HepG2 (cell line): ENCODE results near the gene REM2. TPM values are rescaled to one million over a fixed set of nuclear protein-coding genes. Genes with fewer than 3 reads are reported as not detected.

Experiments
- BORCS8-MEF2B ChIP-seq: sonication (generic); formaldehyde crosslinking; IDR thresholded peaks from 2 replicates; pipeline ENCODE4 v1.8.0; 2022; ENCODE audit warnings: mild to moderate bottlenecking, missing genetic modification reagents
- CENPX ChIP-seq: sonication (generic); formaldehyde crosslinking; IDR thresholded peaks from 2 replicates; pipeline ENCODE4 v1.9.0; 2021; ENCODE audit warnings: mild to moderate bottlenecking, missing genetic modification reagents, moderate library complexity
- CHD2 ChIP-seq: IDR thresholded peaks from 2 replicates; pipeline ENCODE4 v1.6.1; 2011; ENCODE audit warnings: low read depth, low read length, improper control_type of control experiment
- CHD4 ChIP-seq: fragments of 200-600 bp; sonication (generic); IDR thresholded peaks from 2 replicates; pipeline ENCODE4 v1.7.0; 2017; ENCODE audit warnings: mild to moderate bottlenecking, low read length, borderline replicate concordance
- DMAP1 ChIP-seq: IDR thresholded peaks from 2 replicates; pipeline ENCODE4 v1.6.1; 2016
- HNRNPH1 ChIP-seq: fragments of 200-400 bp; formaldehyde crosslinking; optimal IDR thresholded peaks from 2 replicates; pipeline ENCODE3; 2017; ENCODE audit warnings: mild to moderate bottlenecking, low read depth, low read length
- KLF6 ChIP-seq: IDR thresholded peaks from 2 replicates; pipeline ENCODE4 v1.8.0; 2016; ENCODE audit warnings: missing biosample characterization, missing genetic modification reagents
- MAFK ChIP-seq, 2 experiments: IDR thresholded peaks in 1 of 2; conservative IDR thresholded peaks in 1 of 2; 2 replicates each; pipeline ENCODE4 v1.6.1; 2011; ENCODE audit warnings: improper control_type of control experiment in 2 of 2, low read length in 2 of 2
- MAZ ChIP-seq, 2 experiments: sonication (generic) in 1 of 2; formaldehyde crosslinking in 1 of 2; IDR thresholded peaks; 2 replicates each; pipeline versions ENCODE4 v1.5.0 to v1.6.1; 2012 to 2020; ENCODE audit warnings: low read depth in 2 of 2, mild to moderate bottlenecking in 2 of 2, borderline replicate concordance in 1 of 2, improper control_type of control experiment in 1 of 2, low read length in 1 of 2, missing genetic modification reagents in 1 of 2, moderate library complexity in 1 of 2
- MTF1 ChIP-seq: sonication (generic); formaldehyde crosslinking; IDR thresholded peaks from 2 replicates; pipeline ENCODE4 v1.5.0; 2020; ENCODE audit warnings: missing genetic modification reagents
- NCOR1 ChIP-seq: fragments of 200-600 bp; sonication (generic); IDR thresholded peaks from 2 replicates; pipeline ENCODE4 v1.7.0; 2017; ENCODE audit warnings: antibody characterized with exemption, low read length, borderline replicate concordance
- NFE2L2 ChIP-seq: fragments of 150-350 bp; IDR thresholded peaks from 2 replicates; pipeline ENCODE4 v1.6.1; 2014; ENCODE audit warnings: low read length
- NFIB ChIP-seq: sonication (generic); formaldehyde crosslinking; IDR thresholded peaks from 2 replicates; pipeline ENCODE4 v1.9.0; 2021; ENCODE audit warnings: missing genetic modification reagents, mild to moderate bottlenecking, borderline replicate concordance
- SMAD3 ChIP-seq: sonication (generic); formaldehyde crosslinking; IDR thresholded peaks from 2 replicates; pipeline ENCODE4 v1.4.0; 2020; ENCODE audit warnings: missing genetic modification reagents
- U2AF1 ChIP-seq: fragments of 200-400 bp; formaldehyde crosslinking; optimal IDR thresholded peaks from 2 replicates; pipeline ENCODE3; 2017; ENCODE audit warnings: mild to moderate bottlenecking, low read depth, low read length
- ZFP1 ChIP-seq: IDR thresholded peaks from 2 replicates; pipeline ENCODE4 v1.6.1; 2016
- ZNF329 ChIP-seq: sonication (generic); formaldehyde crosslinking; IDR thresholded peaks from 2 replicates; pipeline ENCODE4 v1.9.0; 2021; ENCODE audit warnings: low read depth, mild to moderate bottlenecking, missing genetic modification reagents
- ZNF33B ChIP-seq: sonication (generic); formaldehyde crosslinking; IDR thresholded peaks from 2 replicates; pipeline ENCODE4 v1.5.1; 2020; ENCODE audit warnings: mild to moderate bottlenecking, missing genetic modification reagents
- ZNF549 ChIP-seq: sonication (generic); formaldehyde crosslinking; IDR thresholded peaks from 2 replicates; pipeline ENCODE4 v1.5.0; 2020; ENCODE audit warnings: missing genetic modification reagents
- ZNF850 ChIP-seq: sonication (generic); formaldehyde crosslinking; conservative IDR thresholded peaks from 2 replicates; pipeline ENCODE4 v1.9.0; 2021; ENCODE audit warnings: mild to moderate bottlenecking, missing genetic modification reagents
- ZSCAN31 ChIP-seq: sonication (generic); formaldehyde crosslinking; IDR thresholded peaks from 2 replicates; pipeline ENCODE4 v1.5.0; 2020; ENCODE audit warnings: low read depth, mild to moderate bottlenecking, missing genetic modification reagents
- polyA plus RNA-seq, 8 experiments: library from polyadenylated mRNA; depleted of rRNA in 3 of 8; stranded (reverse) in 7 of 8; unstranded in 1 of 8; fragments of >200 nt; fragmentation: Illumina TruSeq in 4 of 8; extraction: Trizol in 4 of 8; gene quantifications; 2 replicates each; pipeline versions ENCODE4 v1.2.1 to v1.2.3, GENCODE V29; 2011 to 2016; ENCODE audit warnings: low read depth in 4 of 8, missing spikeins in 1 of 8, mixed read lengths in 1 of 8; ENCODE audit not compliant: insufficient read depth in 1 of 8
- total RNA-seq, 5 experiments: library from RNA; depleted of rRNA; stranded (reverse); fragments of >200 nt; fragmentation: Illumina TruSeq; extraction: Trizol; gene quantifications; 2 replicates each; pipeline ENCODE4 v1.2.3, GENCODE V29; 2016; ENCODE audit warnings: low read depth in 1 of 5
- TF ChIP-seq, protein P1 (sequence below): sonication (generic); formaldehyde crosslinking; IDR thresholded peaks from 2 replicates; pipeline ENCODE4 v1.4.0; 2020; ENCODE audit warnings: mild to moderate bottlenecking, missing genetic modification reagents
- TF ChIP-seq, protein P2 (sequence below): sonication (generic); formaldehyde crosslinking; IDR thresholded peaks from 2 replicates; pipeline ENCODE4 v1.5.1; 2020; ENCODE audit warnings: missing genetic modification reagents, mild to moderate bottlenecking, borderline replicate concordance
- TF ChIP-seq, protein P3 (sequence below): sonication (generic); formaldehyde crosslinking; IDR thresholded peaks from 2 replicates; pipeline ENCODE4 v1.8.0; 2022; ENCODE audit warnings: missing genetic modification reagents, low read depth, mild to moderate bottlenecking, borderline replicate concordance
- TF ChIP-seq, protein P4 (sequence below): sonication (generic); formaldehyde crosslinking; IDR thresholded peaks from 2 replicates; pipeline ENCODE4 v1.4.0; 2020; ENCODE audit warnings: missing genetic modification reagents, borderline replicate concordance

REM2 gene
- total and polyA plus RNA-seq, 2 of the 13 experiments (the other 11 are each of a cell fraction or from before 2014, with no cell fraction given) = 0.20 TPM; not detected in 1

DNA sequence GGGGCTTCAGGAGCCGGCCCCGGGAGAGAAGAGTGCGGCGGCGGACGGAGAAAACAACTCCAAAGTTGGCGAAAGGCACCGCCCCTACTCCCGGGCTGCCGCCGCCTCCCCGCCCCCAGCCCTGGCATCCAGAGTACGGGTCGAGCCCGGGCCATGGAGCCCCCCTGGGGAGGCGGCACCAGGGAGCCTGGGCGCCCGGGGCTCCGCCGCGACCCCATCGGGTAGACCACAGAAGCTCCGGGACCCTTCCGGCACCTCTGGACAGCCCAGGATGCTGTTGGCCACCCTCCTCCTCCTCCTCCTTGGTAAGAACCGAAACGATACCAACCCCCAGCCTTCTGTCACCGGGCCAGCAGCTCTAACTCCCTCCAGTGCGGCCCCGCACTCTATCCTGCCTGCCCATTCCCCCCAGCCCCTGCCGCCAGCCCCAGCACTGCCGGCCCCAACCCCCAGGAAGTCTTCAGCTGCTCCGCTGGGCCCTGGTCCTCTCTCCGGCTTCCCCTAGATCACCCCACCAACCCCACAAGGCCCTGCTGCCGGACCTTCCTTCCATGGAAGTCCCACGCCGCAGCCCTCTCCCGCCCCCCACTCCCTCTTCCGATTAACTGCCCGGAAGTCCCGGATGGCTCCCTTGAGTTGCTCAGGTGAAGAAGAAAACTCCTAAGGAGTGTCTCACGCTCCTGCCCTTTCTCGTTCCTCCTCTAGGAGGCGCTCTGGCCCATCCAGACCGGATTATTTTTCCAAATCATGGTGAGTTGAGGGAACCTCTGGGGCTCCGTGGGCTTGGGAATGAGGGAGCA is 10.8 kb upstream of the REM2 start (continued):
- TF ChIP-seq, protein P1, sequence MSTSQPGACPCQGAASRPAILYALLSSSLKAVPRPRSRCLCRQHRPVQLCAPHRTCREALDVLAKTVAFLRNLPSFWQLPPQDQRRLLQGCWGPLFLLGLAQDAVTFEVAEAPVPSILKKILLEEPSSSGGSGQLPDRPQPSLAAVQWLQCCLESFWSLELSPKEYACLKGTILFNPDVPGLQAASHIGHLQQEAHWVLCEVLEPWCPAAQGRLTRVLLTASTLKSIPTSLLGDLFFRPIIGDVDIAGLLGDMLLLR (CRISPR knock-in tag) = no peak; the same call in 1 of the 2 replicates
- TF ChIP-seq NFIB (CRISPR knock-in tag) (no peak), NFE2L2 (peak; percentile 45; the same call in 1 of the 2 replicates), CHD2 (no peak), HNRNPH1 (peak; percentile 47), KLF6 (CRISPR knock-in tag) (peak; percentile 18; the same call in 1 of the 2 replicates), ZNF329 (0 out of 2 replicates have a peak, but pooled peaks have one; percentile 42), ZNF850 (peak; percentile 18; the same call in 1 of the 2 replicates), CHD4 (no peak), ZNF549 (CRISPR knock-in tag) (no peak), DMAP1 (CRISPR knock-in tag) (no peak; the same call in 1 of the 2 replicates), MAZ (IDR thresholded peaks at IDR 0.05; ENCODE audit: borderline replicate concordance, low read depth, low read length) (no peak), MAZ (CRISPR knock-in tag; IDR thresholded peaks at IDR 0.05; ENCODE audit: low read depth) (peak; percentile 44; the same call in 1 of the 2 replicates), CENPX (CRISPR knock-in tag) (no peak), NCOR1 (no peak), MAFK (conservative IDR thresholded peaks at IDR 0.05 in 1 of 2, IDR thresholded peaks at IDR 0.05 in 1 of 2; ENCODE audit: low read length in 2 of 2) (no peak), SMAD3 (CRISPR knock-in tag) (peak; percentile 71; the same call in 1 of the 2 replicates), MTF1 (CRISPR knock-in tag) (no peak), BORCS8-MEF2B (CRISPR knock-in tag) (peak; percentile 68; the same call in 1 of the 2 replicates), U2AF1 (no peak), ZNF33B (no peak), ZSCAN31 (CRISPR knock-in tag) (no peak), ZFP1 (CRISPR knock-in tag) (no peak)
- TF ChIP-seq, protein P2, sequence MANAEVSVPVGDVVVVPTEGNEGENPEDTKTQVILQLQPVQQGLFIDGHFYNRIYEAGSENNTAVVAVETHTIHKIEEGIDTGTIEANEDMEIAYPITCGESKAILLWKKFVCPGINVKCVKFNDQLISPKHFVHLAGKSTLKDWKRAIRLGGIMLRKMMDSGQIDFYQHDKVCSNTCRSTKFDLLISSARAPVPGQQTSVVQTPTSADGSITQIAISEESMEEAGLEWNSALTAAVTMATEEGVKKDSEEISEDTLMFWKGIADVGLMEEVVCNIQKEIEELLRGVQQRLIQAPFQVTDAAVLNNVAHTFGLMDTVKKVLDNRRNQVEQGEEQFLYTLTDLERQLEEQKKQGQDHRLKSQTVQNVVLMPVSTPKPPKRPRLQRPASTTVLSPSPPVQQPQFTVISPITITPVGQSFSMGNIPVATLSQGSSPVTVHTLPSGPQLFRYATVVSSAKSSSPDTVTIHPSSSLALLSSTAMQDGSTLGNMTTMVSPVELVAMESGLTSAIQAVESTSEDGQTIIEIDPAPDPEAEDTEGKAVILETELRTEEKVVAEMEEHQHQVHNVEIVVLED = peak; percentile 51; the same call in 1 of the 2 replicates
- TF ChIP-seq, protein P3, sequence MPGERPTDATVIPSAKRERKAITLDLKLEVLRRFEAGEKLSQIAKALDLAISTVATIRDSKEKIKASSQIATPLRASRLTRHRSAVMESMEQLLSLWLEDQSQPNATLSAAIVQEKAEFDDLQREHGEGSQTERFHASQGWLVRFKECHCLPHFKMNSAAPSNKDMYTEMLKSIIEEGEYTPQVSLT (CRISPR knock-in tag) = no peak
- TF ChIP-seq, protein P4, sequence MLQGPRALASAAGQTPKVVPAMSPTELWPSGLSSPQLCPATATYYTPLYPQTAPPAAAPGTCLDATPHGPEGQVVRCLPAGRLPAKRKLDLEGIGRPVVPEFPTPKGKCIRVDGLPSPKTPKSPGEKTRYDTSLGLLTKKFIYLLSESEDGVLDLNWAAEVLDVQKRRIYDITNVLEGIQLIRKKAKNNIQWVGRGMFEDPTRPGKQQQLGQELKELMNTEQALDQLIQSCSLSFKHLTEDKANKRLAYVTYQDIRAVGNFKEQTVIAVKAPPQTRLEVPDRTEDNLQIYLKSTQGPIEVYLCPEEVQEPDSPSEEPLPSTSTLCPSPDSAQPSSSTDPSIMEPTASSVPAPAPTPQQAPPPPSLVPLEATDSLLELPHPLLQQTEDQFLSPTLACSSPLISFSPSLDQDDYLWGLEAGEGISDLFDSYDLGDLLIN (CRISPR knock-in tag) = no peak
